A673 (cell line): ENCODE measurements around the gene MYLK4. TPM values are rescaled to one million over a fixed set of nuclear protein-coding genes. Genes with fewer than 3 reads are reported as not detected.

Experiments
- BruUV-seq: library from RNA; stranded (reverse); fragments of 400-500 nt; replicated peaks from 2 replicates; lab custom pipeline; 2021; lab: Mats Ljungman, UMichigan
- CTCF ChIA-PET: fragments of 300-600 bp; sonication (Branson Sonifier 250); formaldehyde crosslinking; loops from one replicate; lab custom pipeline; 2022; ENCODE audit warnings: antibody characterized with exemption; lab: Charles Lee
- POLR2A ChIA-PET: fragments of 300-600 bp; sonication (Branson Sonifier 250); formaldehyde crosslinking; loops from one replicate; lab custom pipeline; 2022; ENCODE audit warnings: antibody characterized with exemption; ENCODE audit not compliant: low non-redundant PET; lab: Charles Lee
- DNase-seq: peaks from one replicate; pipeline ENCODE4 v3.0.0-alpha.2; 2015; ENCODE audit warnings: low spot score
- H3K27ac ChIP-seq: fragments of 200-600 bp; sonication (generic); 2 replicates; pipeline ENCODE4 v1.5.1; 2016; ENCODE audit warnings: mixed run types, low read depth, mild to moderate bottlenecking, mixed read lengths, antibody characterized with exemption, low read length; ENCODE audit not compliant: poor library complexity, severe bottlenecking
- H3K27me3 ChIP-seq: fragments of 200-600 bp; sonication (generic); replicated peaks from 2 replicates; pipeline ENCODE4 v1.6.1; 2017; ENCODE audit warnings: mixed run types, low read depth, mild to moderate bottlenecking, mixed read lengths, antibody characterized with exemption, low read length; ENCODE audit not compliant: insufficient read depth, poor library complexity
- H3K36me3 ChIP-seq: fragments of 200-600 bp; sonication (generic); 2 replicates; pipeline ENCODE4 v1.6.1; 2016; ENCODE audit warnings: mixed run types, mild to moderate bottlenecking, mixed read lengths, antibody characterized with exemption, low read length; ENCODE audit not compliant: insufficient read depth, poor library complexity, severe bottlenecking
- H3K4me1 ChIP-seq: fragments of 200-600 bp; sonication (generic); 2 replicates; pipeline ENCODE4 v1.6.1; 2017; ENCODE audit warnings: mixed run types, mild to moderate bottlenecking, mixed read lengths, antibody characterized with exemption, low read length; ENCODE audit not compliant: insufficient read depth, poor library complexity, severe bottlenecking
- H3K4me3 ChIP-seq: fragments of 200-600 bp; sonication (generic); 2 replicates; pipeline ENCODE4 v1.5.1; 2016; ENCODE audit warnings: low read depth, mixed run types, mild to moderate bottlenecking, mixed read lengths, low read length; ENCODE audit not compliant: poor library complexity, severe bottlenecking
- H3K9me3 ChIP-seq: fragments of 200-600 bp; sonication (generic); 2 replicates; pipeline ENCODE4 v1.6.1; 2016; ENCODE audit warnings: mixed run types, low read depth, mild to moderate bottlenecking, mixed read lengths, antibody characterized with exemption, low read length; ENCODE audit not compliant: poor library complexity, severe bottlenecking
- CTCF ChIP-seq: fragments of 300-800, 200-600 bp; sonication (generic); conservative IDR thresholded peaks from 2 replicates; pipeline ENCODE4 v1.5.1; 2017; ENCODE audit warnings: low read depth, mild to moderate bottlenecking, antibody characterized with exemption, low read length, moderate library complexity, mixed read lengths
- EZH2 ChIP-seq: fragments of 200-600 bp; sonication (generic); IDR thresholded peaks from 2 replicates; pipeline ENCODE4 v1.6.1; 2017; ENCODE audit warnings: borderline replicate concordance, low read depth, mild to moderate bottlenecking, mixed read lengths, antibody characterized with exemption, low read length; ENCODE audit not compliant: poor library complexity, severe bottlenecking
- intact Hi-C: fragments of 100-400 bp; cut with micrococcal nuclease; formaldehyde crosslinking; loops from one replicate; pipeline ENCODE4 v1.10.0; 2022; ENCODE audit not compliant: unreplicated experiment
- total RNA-seq: library from RNA; stranded (reverse); gene quantifications from 2 replicates; pipeline ENCODE4 v1.2.3, GENCODE V29; 2021

MYLK4 gene
- total RNA-seq, 1 experiment from 2014 or later: 0.39 TPM

GRCh38 chr6:2725364-2725988, 25.2 kb downstream of the MYLK4 start:
- no TSS peak for BruUV-seq
- Histone ChIP-seq H3K4me1 (no peaks in the 10 kb centered on the region), H3K4me3 (no peak overlapping the region), H3K27me3 (no peaks in the 10 kb centered on the region), H3K27ac (no peak overlapping the region), H3K36me3 (no peaks in the 10 kb centered on the region), H3K9me3 (no peaks in the 10 kb centered on the region)
- TF ChIP-seq EZH2: no peak
- no peak for TF ChIP-seq CTCF
- CTCF ChIA-PET: no interaction called here
- DNase-seq: no peak
- intact Hi-C loops: no loop called here
- POLR2A ChIA-PET: interaction anchor here (0.6 kb wide), 1 partner anchor 14 kb away, joined by 5 read pairs; no protein-coding TSS in a partner anchor

- ChIA-PET POLR2A (no interaction called here), CTCF (no interaction called here)
- no peaks in the 10 kb centered on the region for H3K36me3 ChIP-seq
- DNase-seq: no peak
- intact Hi-C loops: no loop called here
- H3K4me1 ChIP-seq: no peaks in the 10 kb centered on the region
- BruUV-seq: no TSS peak
- no peak for TF ChIP-seq CTCF
- no peak overlapping the region for H3K4me3 ChIP-seq
- H3K9me3 ChIP-seq: no peaks in the 10 kb centered on the region
- no peak overlapping the region for H3K27ac ChIP-seq
- H3K27me3 ChIP-seq: no peaks in the 10 kb centered on the region
Measured at GRCh38 chr6:2721219-2721618, 29.5 kb downstream of the MYLK4 start.

GRCh38 chr6:2719093-2719455, 31.6 kb downstream of the MYLK4 start:
- H3K27ac ChIP-seq: no peak overlapping the region
- no peaks in the 10 kb centered on the region for H3K4me1 ChIP-seq
- H3K4me3 ChIP-seq: no peak overlapping the region
- CTCF ChIA-PET: no interaction called here
- POLR2A ChIA-PET: no interaction called here
- BruUV-seq: no TSS peak
- no peak for DNase-seq
- TF ChIP-seq CTCF: no peak
- TF ChIP-seq EZH2: no peak
- no peaks in the 10 kb centered on the region for H3K27me3 ChIP-seq
- no peaks in the 10 kb centered on the region for H3K36me3 ChIP-seq
- intact Hi-C loops: no loop called here
- H3K9me3 ChIP-seq: no peaks in the 10 kb centered on the region
